Measurements from ENCODE around the gene CDC42EP4.
"Not testable (repeated sequence)": the region's sequence is repeated elsewhere in the genome, so short reads cannot be mapped to it uniquely, and the experiment has no call there.

Gene CDC42EP4

DNA sequence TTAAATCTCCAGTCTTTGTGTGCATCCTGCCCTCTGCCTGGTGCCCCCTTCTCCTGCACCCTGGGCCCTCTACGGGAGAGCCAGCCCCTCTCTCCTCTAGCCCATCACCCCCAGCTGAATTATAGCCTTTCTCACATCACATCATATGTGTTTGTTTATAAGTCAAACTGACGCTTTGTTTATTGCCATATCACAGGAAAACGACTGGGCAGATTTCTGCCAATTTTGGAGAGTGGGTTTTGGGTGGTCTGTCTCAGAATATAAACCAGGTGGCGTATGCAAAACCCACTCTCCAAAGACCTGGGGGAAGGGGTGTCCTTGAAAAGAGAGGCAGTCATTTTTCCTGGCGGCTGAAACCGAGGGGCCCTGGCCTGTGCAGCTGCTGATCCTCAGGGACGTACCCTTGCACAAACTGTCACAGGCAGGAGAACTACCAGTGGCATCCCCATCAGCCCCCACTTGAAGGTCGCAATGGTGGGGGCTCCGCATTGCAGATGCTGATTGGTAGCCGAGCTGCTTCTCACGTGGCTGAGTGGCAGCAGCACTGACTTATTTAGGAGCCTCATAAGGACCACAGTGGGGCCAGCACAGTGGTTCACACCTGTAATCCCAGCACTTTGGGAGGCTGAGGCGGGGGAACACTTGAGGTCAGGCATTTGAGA lies 34.8 kb upstream of the CDC42EP4 start:
- DNase-seq: no peak
- in situ Hi-C loops (cut with MboI; ENCODE audit: low pct_unique_long_range_greater_than_20kb, low sequenced_read_pairs): no loop called here

DNA sequence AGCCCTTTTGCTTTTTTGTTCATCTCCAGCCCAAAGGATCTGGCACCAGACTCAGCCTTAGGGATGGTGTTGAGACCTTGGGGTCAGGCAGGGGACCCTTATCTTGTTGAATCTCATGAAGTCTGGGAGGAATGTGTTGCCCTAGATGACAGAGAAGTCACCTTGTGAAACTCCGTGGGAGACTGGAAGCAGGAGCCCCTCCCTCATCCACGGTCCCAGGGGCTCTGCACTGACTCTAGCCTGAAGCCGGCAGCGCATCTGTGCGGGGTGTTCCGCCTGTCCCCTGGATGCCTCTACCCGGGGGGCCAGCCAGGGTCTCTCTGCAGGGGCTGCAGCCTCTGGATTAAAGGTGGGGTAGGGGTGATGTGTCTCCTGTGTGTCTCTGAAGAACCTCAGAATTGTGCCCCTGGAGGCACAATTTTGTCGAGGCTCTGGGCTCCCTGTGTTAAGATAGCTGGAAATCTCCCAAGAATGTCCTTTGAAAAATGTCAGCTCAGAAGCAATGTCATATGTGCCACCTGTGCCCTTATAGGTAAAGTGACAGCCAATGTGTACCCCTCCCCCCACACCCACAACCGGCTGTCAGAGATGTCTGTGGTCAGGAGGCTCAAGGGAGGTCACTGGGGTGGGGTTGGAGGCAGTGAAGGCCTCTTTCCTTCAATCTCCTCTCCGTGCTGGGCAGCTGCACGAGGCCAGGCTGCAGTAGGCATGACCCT lies 32.1 kb upstream of the CDC42EP4 start:
- no peak for DNase-seq
- in situ Hi-C loops (cut with MboI; ENCODE audit: low pct_unique_long_range_greater_than_20kb, low sequenced_read_pairs): no loop called here

DNA sequence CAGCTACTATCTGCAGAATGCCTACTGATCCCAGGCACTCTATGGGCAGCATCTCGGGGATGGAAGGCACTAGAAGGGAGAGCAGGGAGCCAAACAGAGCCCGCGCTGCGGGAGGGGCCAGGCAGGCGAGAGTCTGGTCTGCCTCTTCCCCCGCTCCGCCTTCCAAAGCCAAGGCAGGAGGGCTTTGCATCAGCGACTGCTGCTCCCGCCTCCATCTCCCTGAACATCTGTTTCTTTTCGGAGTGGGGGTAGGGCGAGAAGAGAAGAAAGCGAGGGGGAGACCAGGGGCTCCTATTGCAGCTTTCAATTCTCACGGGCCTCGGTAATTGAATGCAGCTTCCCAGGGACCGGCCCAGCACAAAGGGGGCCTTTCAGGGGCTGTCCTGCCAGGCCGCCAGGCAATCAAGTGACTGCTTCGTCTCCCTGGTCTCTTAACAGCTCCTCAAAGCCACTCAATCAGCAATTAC lies 31.4 kb upstream of the CDC42EP4 start:
- in situ Hi-C loops (cut with MboI; ENCODE audit: low pct_unique_long_range_greater_than_20kb, low sequenced_read_pairs): no loop called here
- no peak for DNase-seq

DNA sequence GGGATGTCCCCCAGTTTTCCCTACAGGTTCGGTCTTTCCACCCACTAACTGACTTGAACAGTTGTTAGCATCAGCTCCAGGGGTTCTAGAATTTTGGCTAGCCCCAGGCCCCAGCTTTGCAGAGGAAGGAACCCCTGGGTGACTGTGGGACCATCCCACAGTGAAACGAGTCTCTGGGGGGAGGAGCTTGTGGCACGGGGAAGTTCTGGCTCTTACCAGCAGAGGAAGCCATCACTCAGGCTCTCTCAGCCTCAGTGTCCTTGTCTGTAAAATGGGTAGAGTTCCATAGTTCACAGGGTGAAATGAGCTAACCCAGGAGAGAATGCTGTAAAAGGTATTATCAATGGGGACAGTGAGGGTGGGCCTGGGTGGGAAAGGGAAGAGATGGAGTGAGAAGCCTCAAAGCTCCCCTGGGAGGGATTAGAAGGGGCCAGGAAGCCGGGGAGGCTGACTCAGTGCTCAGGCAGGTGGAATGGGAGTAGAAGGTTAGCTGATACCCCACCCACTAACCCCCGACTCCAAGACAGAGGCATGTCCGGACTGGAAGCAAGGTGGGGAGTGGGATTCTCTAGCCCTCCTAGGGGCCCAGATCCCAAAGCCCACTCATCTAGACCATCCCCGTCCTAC lies 30.9 kb upstream of the CDC42EP4 start:
- DNase-seq: no peak
- in situ Hi-C loops (cut with MboI; ENCODE audit: low pct_unique_long_range_greater_than_20kb, low sequenced_read_pairs): no loop called here

DNA sequence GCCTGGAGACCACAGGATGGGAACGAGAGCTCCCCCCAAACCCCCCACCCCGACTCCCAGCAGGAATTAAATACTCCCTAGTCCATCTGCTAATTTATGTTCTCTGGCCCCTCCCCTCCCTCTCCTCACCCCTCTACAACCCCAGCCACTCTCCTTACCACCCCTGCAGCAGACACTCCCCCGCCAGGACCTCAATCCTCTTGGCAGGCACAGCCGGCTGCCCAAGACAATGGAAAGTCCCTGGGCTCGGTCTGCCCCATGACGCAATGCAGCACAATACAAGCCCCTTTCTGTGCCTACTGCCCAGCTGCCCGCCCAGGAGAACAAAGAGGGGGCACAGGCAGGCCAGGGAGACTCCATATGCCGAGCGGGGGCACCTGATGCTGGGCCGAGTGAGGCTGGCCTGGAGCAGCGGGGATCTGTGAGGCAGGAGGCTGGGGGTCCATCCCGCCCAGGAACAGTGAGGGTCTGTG lies 30.3 kb upstream of the CDC42EP4 start:
- in situ Hi-C loops (cut with MboI; ENCODE audit: low pct_unique_long_range_greater_than_20kb, low sequenced_read_pairs): no loop called here
- no peak for DNase-seq

DNA sequence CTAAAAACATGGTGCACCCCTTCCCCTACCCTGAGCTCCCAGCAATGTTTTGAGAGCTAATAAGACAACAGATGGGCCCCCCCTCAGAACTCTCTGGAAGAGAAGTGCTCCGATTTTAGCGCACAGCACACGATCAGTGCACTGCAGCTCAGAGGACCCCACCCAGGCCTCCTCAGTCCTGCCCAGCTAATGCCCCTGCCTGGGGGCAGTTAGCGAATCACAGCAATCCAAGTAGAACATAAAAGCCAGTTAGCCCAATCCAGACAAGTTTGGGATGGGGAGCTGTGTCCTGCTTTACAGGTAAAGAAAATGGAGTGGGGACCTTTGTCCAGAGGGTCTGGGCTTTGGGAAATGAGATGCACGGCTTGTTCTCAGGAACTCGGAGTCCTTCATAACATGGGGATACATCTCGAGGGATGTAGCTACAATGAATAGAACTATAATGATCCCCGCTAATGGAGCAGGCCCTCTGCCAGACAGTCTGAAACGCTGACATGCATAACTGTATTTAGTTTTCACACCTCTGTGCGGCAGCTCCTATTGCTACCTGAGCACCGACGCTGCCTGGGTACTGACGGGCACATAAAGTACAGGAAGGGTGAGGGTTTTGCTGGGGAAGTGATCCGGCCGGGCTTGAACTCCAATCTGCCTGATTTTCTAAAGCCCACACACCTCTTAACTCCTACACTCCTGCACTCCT lies 29.7 kb upstream of the CDC42EP4 start:
- DNase-seq: no peak
- in situ Hi-C loops (cut with MboI; ENCODE audit: low pct_unique_long_range_greater_than_20kb, low sequenced_read_pairs): no loop called here

DNA sequence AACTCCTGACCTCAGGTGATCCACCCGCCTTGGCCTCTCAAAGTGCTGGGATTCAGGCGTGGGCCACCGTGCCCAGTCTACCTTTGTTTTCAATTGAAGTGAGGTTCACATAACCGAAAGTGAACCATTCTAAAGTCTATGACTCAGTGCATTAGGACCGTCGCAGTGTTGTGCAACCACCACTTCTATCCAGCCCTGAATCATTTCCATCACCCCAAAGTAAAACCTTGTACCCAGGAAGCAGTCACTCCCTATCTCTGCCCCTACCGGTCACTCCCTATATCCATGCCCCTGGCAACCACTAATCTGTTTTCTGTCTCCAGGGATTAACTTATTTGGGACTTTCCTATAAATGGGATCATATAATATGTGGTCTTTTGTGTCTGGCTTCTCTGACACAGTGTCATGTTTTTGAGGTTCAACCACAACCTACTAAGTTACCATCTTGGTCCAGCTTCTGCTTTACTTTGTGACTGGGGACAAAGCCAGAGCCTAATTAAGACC lies 28.3 kb upstream of the CDC42EP4 start:
- in situ Hi-C loops (cut with MboI; ENCODE audit: low pct_unique_long_range_greater_than_20kb, low sequenced_read_pairs): no loop called here
- peak; percentile 38 for DNase-seq

DNA sequence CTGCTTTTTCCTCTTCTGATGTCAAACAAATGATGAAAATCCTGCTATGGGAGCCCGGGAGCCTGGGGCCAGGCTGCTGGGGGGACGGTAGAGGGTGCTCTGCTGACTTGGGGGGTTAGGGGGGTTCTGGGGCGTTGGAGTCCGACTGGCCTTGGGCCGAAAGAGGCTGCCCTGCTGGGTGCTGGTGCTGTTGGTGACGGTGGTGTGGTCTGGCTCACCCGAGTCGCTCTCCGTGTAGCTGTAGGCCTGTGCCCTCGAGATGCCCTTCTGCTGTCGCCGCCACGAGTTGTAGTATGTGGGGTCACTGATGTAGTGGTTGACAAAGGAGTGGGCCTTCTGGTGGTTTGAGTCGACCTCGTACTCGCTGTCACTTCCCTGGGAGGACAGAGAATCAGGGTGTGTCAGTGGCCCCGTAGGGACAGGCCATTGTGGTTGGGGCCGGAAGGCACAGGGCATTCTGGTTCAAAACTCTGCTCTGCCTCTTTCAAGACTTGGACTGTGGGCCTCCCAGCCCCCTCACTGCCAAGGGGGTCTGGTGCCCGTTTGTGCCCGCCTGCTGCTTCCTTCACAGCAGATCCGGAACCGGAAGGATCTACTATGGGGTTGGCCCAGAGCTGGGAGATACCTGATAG lies 26.9 kb upstream of the CDC42EP4 start:
- no peak for DNase-seq
- in situ Hi-C loops (cut with MboI; ENCODE audit: low pct_unique_long_range_greater_than_20kb, low sequenced_read_pairs): no loop called here

DNA sequence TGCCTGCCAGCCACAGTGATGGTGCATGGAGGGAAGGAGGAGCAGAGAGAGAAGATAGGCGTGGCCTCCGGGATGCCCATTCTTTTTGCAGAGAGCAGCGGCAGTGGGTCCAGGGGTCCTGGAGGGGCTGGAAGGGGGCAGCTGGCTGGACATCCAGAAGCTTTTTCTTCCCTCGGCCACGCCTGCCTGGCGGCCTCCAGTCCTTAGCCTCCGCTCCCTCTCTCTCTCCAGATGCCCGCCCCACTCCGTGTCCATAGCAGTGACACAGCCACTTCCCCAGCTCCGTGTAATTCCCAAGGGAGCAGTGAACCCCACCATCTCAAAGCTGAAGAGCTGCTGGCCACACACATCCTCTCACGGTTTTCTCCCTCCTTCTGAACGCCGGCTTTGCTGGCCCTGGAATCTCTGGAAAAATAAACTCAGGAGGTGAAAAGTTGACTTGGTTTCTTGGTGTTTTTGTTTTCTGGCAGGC lies 26.3 kb upstream of the CDC42EP4 start:
- in situ Hi-C loops (cut with MboI; ENCODE audit: low pct_unique_long_range_greater_than_20kb, low sequenced_read_pairs): no loop called here
- DNase-seq: no peak

DNA sequence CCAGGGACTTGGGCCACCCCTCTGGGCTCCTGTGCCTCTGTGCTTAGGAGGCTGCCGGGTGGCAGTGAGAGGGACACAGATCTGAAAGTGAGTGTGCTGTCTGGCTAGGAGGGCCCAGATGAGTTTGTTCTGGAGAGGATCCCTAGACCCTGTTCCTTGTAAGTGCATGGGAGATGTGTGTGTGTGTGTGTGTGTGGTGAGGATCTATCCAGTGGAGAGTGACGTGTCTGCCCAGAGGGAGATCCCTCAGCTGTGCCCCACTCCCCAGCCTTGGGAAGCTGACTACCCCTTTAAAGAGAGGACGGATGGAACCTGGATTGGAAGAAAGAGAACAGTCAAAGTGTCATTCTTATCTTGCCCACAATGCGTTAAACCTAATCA lies 25.5 kb upstream of the CDC42EP4 start:
- DNase-seq: no peak
- in situ Hi-C loops (cut with MboI; ENCODE audit: low pct_unique_long_range_greater_than_20kb, low sequenced_read_pairs): no loop called here

DNA sequence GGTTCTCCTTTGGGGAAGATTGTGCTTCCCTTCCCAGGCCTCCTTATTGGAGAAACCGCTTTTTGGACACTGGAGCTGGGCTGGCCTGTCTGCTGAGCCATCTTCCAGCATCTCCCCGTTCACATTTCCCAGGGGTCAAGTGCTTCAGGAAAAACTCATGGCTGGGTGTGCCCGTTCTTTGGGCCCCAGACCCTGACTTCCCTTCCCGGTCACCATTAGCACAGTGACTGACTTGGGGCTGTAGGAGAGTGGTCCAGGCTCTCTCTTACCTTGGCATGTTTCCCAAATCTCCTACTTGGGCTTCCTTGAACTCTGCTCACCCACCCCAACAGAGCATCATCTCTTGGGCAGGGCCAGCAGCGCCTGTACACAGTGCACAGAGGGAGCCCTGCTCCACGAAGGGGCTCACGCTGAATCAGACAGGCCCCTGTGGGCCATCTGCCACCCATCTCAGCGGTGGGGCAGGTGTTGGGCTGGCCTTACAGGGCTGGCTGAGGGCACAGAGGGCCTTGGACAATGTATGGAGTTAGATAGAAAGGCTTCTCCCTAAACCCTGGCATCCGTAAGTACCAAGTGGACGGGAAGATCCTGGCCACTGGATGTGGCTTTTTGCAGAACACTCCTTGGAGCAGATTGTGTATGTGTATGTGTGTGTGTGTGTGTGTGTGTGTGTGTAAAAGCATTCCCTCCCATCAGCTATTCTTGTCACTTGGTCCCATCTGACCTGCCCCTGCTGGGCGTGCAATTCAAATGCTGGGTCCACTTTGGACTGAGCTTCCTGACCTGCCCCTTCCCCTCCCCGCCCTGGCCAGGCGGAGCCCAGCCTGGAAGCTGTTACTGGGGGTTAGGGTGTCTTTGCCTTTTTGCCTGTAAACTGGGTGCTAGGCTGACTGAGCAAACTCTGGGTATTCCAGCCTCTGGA lies 24.9 kb upstream of the CDC42EP4 start:
- DNase-seq: no peak
- in situ Hi-C loops (cut with MboI; ENCODE audit: low pct_unique_long_range_greater_than_20kb, low sequenced_read_pairs): no loop called here

DNA sequence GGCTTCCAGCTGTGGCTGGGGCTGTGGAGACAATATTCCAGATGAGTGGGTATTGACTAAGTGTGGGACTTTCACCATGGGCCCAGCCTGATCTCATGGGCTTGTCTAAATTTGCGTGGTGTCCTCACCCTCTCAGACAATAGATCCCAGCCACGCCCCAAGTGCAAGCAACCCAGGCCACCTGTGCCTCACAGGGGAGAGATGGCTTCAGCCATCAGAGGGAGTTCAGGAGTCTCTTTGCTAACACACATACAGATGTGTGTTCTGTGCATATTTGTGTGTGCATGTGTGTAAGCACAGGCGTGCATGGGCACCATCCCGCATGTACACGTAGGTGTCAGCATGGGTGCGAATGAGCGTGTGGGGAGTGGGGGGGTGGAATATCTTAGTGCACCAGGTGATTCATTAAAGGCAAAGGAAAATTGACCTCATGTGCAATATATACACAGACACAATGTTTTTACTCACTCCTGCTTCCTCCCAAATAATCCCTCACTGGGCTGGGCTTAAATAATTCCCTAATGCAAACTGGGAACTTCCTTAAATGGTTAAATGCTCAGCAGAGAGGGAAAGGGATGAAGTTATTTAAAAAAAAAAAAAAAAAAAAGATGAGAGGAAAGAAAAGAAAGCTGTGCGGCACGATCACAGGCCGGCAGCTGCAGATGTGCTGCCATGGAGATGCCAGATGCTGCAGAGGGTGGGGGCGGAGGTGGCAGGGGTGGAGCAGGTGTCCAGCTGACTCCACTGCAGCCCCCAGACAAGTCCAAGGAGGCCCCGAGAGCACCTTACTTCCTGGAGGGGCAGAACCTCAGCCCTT lies 24.0 kb upstream of the CDC42EP4 start:
- in situ Hi-C loops (cut with MboI; ENCODE audit: low pct_unique_long_range_greater_than_20kb, low sequenced_read_pairs): no loop called here
- DNase-seq: no peak

DNA sequence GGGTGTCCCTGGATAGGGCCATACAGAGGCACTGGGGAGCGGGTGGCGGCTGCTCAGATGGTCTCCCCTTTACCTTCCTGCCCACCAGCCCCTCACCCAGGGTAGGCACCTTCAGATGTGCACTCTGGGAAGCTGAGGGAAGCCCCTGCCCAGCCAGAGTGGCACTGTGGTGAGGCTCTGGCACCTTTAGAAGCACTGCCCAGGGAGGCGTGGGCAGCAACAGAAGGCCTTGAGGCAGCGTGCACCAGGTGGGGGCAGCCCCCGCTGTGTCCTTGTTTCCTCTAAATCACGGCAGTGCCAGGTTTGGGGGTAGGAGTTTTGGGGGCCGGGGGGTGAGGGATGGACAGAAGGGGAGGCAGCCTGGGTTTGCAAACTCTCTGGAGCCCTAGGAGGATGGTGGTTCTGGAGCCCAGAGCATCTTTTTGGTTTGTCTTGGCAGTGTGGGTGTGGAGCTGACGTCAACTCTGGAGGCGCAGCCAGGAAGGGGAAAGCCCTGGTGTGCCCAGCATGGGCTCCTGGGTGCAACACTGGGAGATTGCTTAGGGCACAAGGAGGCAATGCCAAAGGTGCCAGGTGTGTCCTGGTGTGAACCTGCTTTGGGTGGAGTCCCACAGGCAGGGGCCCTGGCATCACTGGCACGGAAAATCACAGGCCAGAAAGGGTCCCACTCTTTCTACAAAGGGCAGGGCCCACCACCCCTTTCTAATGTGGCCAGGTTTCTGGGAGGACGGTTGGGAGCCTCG lies 23.1 kb upstream of the CDC42EP4 start:
- in situ Hi-C loops (cut with MboI; ENCODE audit: low pct_unique_long_range_greater_than_20kb, low sequenced_read_pairs): no loop called here
- DNase-seq: no peak

DNA sequence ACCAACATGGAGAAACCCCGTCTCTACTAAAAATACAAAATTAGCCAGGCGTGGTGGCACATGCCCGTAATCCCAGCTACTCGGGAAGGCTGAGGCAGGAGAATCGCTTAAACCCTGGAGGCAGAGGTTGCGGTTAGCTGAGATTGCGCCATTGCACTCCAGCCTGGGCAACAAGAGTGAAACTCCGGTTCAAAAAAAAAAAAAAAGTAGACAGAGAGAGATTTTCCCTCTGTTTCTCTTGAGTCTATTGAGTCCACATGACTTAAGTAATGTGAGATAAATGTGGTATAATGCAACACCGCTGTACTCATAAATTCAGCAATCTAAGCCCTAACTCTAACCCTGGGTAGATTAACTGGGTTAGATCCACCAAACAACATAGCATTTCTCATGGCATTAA lies 21.6 kb upstream of the CDC42EP4 start:
- in situ Hi-C loops (cut with MboI; ENCODE audit: low pct_unique_long_range_greater_than_20kb, low sequenced_read_pairs): not testable (repeated sequence)

DNA sequence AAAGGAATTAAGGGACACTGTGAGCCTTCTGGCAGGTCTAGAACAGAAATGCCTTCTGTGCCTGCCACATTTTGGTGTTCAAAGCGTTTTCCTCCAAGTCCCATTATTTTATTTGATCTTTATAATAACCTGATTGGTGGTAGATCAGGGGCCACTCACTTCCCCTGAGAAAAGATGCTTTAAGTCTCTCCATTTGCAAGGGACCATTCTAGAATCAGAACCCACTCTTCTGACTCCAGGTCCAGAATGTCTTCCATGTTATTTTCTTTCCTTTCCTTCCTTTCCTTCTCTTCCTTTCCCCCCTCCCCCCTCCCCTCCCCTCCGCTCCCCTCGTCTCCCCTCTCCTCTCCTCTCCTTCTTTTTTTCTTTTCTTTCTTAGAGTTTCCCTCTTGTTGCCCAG lies 19.3 kb upstream of the CDC42EP4 start:
- in situ Hi-C loops (cut with MboI; ENCODE audit: low pct_unique_long_range_greater_than_20kb, low sequenced_read_pairs): no loop called here
- no peak for DNase-seq

More for the DNA sequence above, 21.6 kb upstream of the CDC42EP4 start:
- peak; percentile 24 for DNase-seq

DNA sequence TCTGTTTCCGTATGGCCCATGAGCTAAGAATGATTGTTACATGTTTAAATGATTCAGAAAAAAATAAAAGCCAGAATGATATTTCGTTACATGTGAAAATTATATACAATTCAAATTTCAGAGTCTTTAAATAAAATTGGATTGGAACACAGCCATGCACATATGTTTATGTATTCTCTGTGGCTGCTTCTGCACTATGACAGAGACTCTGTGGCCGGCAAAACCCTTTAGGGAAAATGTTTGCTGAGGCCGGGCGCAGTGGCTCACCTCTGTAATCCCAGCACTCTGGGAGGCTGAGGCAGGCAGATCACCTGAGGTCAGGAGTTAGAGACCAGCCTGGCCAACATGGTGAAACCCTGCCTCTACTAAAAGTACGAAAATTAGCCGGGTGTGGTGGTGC lies 15.9 kb upstream of the CDC42EP4 start:
- in situ Hi-C loops (cut with MboI; ENCODE audit: low pct_unique_long_range_greater_than_20kb, low sequenced_read_pairs): no loop called here
- no peak for DNase-seq

DNA sequence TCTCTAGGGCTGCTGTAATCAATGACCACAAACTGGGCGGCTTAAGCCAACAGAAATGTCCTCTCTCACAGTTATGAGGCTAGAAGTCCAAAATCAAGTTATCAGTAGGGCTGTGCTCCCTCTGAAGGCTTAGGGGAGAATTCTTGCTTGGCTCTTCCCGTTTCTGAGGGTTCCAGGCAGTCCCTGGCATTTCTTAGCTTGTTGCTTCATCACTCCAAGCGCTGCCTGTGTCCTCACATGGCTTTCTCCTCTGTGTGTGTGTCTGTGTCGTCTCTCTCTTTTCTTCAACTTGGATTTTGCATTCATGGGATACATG lies 13.7 kb upstream of the CDC42EP4 start:
- in situ Hi-C loops (cut with MboI; ENCODE audit: low pct_unique_long_range_greater_than_20kb, low sequenced_read_pairs): no loop called here
- DNase-seq: no peak
